GM04504 (cell line): Measurements from ENCODE around the gene DIAPH1.

Experiments
- DNase-seq: peaks from one replicate; pipeline ENCODE4 v3.0.0-alpha.2; 2012; ENCODE audit warnings: low read depth

DIAPH1 gene

GRCh38 chr5:141618804-141619554 is at the start of gene DIAPH1:
Gene DIAPH1 (minus strand): TSS chr5:141619000. CDS start chr5:141618914, 86 bp downstream.
- peak; percentile 89 for DNase-seq

GRCh38 chr5:141665995-141666940 is 47.5 kb upstream of the DIAPH1 start:
- no peak for DNase-seq

GRCh38 chr5:141664733-141665461 is 46.1 kb upstream of the DIAPH1 start:
- DNase-seq: peak; percentile 40

- DNase-seq: no peak
These were observed 44.7 kb upstream of the DIAPH1 start for GRCh38 chr5:141663506-141663905.

- no peak for DNase-seq
These were observed 43.2 kb upstream of the DIAPH1 start for GRCh38 chr5:141662028-141662427.

- peak; percentile 44 for DNase-seq
These were observed 39.2 kb upstream of the DIAPH1 start for GRCh38 chr5:141657937-141658545.

- no peak for DNase-seq
These were observed 38.6 kb upstream of the DIAPH1 start for GRCh38 chr5:141657404-141657803.

GRCh38 chr5:141656396-141656795 is 37.6 kb upstream of the DIAPH1 start:
- DNase-seq: no peak

- DNase-seq: no peak
These were observed 36.2 kb upstream of the DIAPH1 start for GRCh38 chr5:141655020-141655419.

- peak; percentile 67 for DNase-seq
These were observed 35.5 kb upstream of the DIAPH1 start for GRCh38 chr5:141654298-141654697.

GRCh38 chr5:141651728-141652105 is 32.9 kb upstream of the DIAPH1 start:
- no peak for DNase-seq

GRCh38 chr5:141650851-141651727 is 32.3 kb upstream of the DIAPH1 start, which contains the start of gene FCHSD1:
Gene FCHSD1 (minus strand): TSS chr5:141651418. CDS start chr5:141651368, 50 bp downstream.
- DNase-seq: peak; percentile 53

GRCh38 chr5:141649972-141650371 is 31.2 kb upstream of the DIAPH1 start:
- no peak for DNase-seq

GRCh38 chr5:141649056-141649688 is 30.4 kb upstream of the DIAPH1 start:
- no peak for DNase-seq

- DNase-seq: no peak
These were observed 29.1 kb upstream of the DIAPH1 start for GRCh38 chr5:141647851-141648250.

- no peak for DNase-seq
These were observed 28.4 kb upstream of the DIAPH1 start for GRCh38 chr5:141647242-141647641.

- no peak for DNase-seq
These were observed 27.2 kb upstream of the DIAPH1 start for GRCh38 chr5:141646026-141646425.

GRCh38 chr5:141641634-141642267 is 23.0 kb upstream of the DIAPH1 start:
- DNase-seq: no peak

- no peak for DNase-seq
These were observed 21.9 kb upstream of the DIAPH1 start for GRCh38 chr5:141640698-141641097.

- no peak for DNase-seq
These were observed 21.2 kb upstream of the DIAPH1 start for GRCh38 chr5:141640051-141640415.
